GM21737 (cell line): ENCODE measurements around the gene UBTD2.

Experiments used
- ATAC-seq: cut with Tn5 transposase; IDR thresholded peaks from one replicate; pipeline ENCODE4 v1.9.1; 2021; ENCODE audit warnings: mild to moderate bottlenecking, moderate library complexity; ENCODE audit not compliant: unreplicated experiment

UBTD2 gene

GRCh38 chr5:172173564-172174153 lies 109.9 kb downstream of the UBTD2 start:
- no peak for ATAC-seq

GRCh38 chr5:172172912-172173563 lies 110.5 kb downstream of the UBTD2 start:
- ATAC-seq = no peak

- no peak for ATAC-seq
These were observed 112.4 kb downstream of the UBTD2 start for GRCh38 chr5:172171118-172171517.

DNA sequence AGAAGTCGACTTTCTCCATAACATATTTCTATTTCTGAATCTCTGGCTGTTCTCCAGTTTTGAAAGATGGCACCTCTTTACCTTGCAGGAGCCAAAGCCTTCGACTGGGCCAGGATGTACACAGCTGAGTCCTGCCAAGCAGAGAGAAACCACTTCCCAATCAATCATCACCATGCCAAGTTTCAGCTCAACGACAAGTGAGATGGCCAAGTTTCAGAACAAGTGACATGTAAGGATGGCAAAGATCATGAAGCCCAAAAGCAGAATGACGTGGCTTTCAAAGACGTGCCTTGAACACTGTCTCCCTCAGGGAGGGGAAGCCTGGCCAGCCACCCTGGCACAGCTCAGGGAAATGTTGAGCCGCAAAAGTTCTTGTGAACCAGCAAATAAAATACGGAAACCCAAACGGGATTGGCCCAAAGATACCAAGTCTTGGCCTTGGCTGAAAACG lies 113.3 kb downstream of the UBTD2 start:
- ATAC-seq = no peak

GRCh38 chr5:172169216-172169615 lies 114.3 kb downstream of the UBTD2 start:
- no peak for ATAC-seq

DNA sequence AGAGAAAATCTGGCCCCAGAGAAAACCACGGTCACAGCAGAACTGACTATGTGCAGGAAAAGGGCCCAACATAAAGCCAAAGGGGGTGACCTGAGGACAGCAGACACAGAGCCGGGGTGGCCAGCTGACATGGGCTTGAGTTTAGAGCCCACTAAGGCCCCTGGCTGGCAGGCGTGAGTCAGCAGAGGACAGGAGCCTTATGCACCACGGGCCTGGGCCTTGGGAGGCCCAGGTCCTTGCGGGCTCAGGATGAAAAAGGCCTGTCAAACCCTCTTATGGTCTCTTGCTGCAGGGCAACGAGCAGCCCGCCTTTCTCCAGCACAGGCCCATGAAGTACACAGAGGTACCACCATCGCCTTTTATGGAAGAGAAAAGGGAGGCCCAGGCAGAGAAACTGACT lies 115.3 kb downstream of the UBTD2 start:
- ATAC-seq = no peak

DNA sequence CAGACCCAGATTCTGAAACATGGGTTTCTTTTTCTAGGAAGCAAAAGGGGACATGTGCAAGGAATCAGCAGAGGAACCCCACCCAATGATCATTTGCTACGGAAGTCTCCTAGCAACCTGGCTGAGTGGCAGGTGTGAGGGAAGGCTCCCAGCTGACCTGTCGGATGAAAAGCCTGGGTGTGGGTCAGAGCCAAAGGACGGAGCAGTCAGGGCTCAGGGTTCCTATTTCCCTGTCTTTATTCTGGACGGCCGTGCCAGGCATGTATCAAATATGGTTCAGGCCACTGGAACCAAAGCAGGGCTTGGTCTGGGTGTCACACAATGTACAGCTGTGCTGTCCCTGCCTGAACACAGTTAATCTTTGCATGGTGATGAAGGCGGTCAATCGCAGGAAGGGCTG lies 115.7 kb downstream of the UBTD2 start:
- ATAC-seq = no peak

DNA sequence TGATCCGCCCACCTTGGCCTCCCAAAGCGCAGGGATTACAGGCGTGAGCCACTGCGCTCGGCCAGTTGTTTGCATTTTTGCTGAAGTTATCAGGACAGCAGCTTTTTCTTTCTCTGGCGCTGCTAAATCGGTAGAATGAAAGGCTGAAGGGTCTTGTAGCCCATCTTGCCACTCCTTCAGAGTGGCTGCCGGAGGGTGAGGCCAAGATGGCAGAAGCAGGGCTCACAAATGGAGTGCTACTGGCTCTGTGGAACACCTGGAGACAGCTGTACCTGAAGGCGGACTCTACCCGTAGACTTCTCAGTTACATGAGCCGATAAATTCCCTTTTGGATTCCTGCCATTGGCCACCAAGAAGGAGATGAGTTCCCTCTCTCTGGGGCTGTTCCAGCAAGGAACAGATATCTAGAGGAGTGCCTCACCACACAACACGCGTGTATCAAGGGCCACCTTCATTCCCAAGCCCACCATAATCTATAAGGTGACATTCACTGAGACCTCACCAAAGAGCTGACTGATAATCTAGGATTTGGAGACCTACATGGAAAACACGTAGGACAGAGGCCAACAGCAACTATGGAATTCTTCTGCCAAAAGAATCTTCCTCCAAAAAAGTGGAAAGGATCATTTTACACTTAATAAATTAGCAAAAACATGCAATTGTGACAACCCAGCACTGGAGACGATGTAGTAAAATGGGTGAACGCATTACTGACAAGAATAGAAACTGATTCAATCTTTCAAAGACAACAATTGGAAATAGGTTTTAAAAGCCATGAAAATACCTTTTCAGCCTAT lies 117.3 kb downstream of the UBTD2 start:
- no peak for ATAC-seq

GRCh38 chr5:172165465-172165864 lies 118.1 kb downstream of the UBTD2 start:
- peak; percentile 60 for ATAC-seq

GRCh38 chr5:172164769-172165212 lies 118.8 kb downstream of the UBTD2 start:
- ATAC-seq = no peak

- ATAC-seq = no peak
These were observed 120.2 kb downstream of the UBTD2 start for GRCh38 chr5:172163346-172163745.

- no peak for ATAC-seq
These were observed 120.6 kb downstream of the UBTD2 start for GRCh38 chr5:172162987-172163343.

GRCh38 chr5:172162323-172162986 lies 121.1 kb downstream of the UBTD2 start:
- no peak for ATAC-seq

GRCh38 chr5:172160506-172160905 lies 123.1 kb downstream of the UBTD2 start:
- ATAC-seq = no peak
